Heart left ventricle (tissue), 16 donors: ENCODE data around the gene FYCO1. TPM values are rescaled to one million over a fixed set of nuclear protein-coding genes. Genes with fewer than 3 reads are reported as not detected.

Experiments used
- ATAC-seq, 4 donors: fragments of 200-7000 bp; cut with Tn5 transposase; one replicate each; pipeline ENCODE4 v1.9.1; 2020 to 2022; ENCODE audit warnings: moderate library complexity in 4 of 4, mild to moderate bottlenecking in 3 of 4, moderate number of reproducible peaks in 1 of 4
- DNase-seq, 5 donors: peaks; one replicate each; pipeline ENCODE4 v3.0.0-alpha.2; 2020
- H3K27ac ChIP-seq, 12 donors: fragments of 200-600 bp; sonication (generic) in 4 of 12; one replicate each; pipeline versions ENCODE4 v1.5.0 to v1.8.0; 2016 to 2022; ENCODE audit warnings: mild to moderate bottlenecking in 2 of 12
- H3K27me3 ChIP-seq, 9 donors: fragments of 200-600 bp; sonication (generic) in 2 of 9; one replicate each; pipeline versions ENCODE4 v1.5.1 to v1.8.0; 2016 to 2022; ENCODE audit warnings: mild to moderate bottlenecking in 3 of 9
- H3K36me3 ChIP-seq, 9 donors: fragments of 200-600 bp; sonication (generic) in 2 of 9; one replicate each; pipeline versions ENCODE4 v1.5.0 to v1.8.0; 2018 to 2022; ENCODE audit warnings: mild to moderate bottlenecking in 2 of 9
- H3K4me1 ChIP-seq, 12 donors: fragments of 200-600 bp; sonication (generic) in 4 of 12; one replicate each; pipeline versions ENCODE4 v1.5.0 to v1.8.0; 2016 to 2022; ENCODE audit warnings: mild to moderate bottlenecking in 3 of 12
- H3K4me3 ChIP-seq, 12 donors: fragments of 200-600 bp; sonication (generic) in 4 of 12; one replicate each; pipeline versions ENCODE4 v1.5.0 to v1.8.0; 2017 to 2022; ENCODE audit warnings: mild to moderate bottlenecking in 9 of 12, moderate library complexity in 4 of 12
- H3K9me3 ChIP-seq, 12 donors: fragments of 200-600 bp; sonication (generic) in 4 of 12; one replicate each; pipeline versions ENCODE4 v1.5.0 to v1.8.0; 2016 to 2022; ENCODE audit warnings: mild to moderate bottlenecking in 1 of 12
- CTCF ChIP-seq, 12 donors: fragments of 200-600 bp; sonication (generic) in 4 of 12; IDR thresholded peaks; one replicate each; pipeline versions ENCODE4 v1.5.0 to v1.8.0; 2018 to 2022; ENCODE audit warnings: antibody characterized with exemption in 12 of 12, mild to moderate bottlenecking in 5 of 12
- POLR2A ChIP-seq, 2 donors: fragments of 450-650 bp; IDR thresholded peaks; one replicate each; pipeline ENCODE4 v1.6.1; 2017; ENCODE audit warnings: antibody characterized with exemption in 2 of 2, mild to moderate bottlenecking in 2 of 2, moderate library complexity in 2 of 2
- WGBS, 4 donors: extraction: QIAGEN DNeasy Blood & Tissue Kit in 2 of 4; methylation state at CpG; one replicate each; pipeline versions ENCODE4 v1.1.5 to v1.1.7; 2013 to 2018; 5-methylcytosine and 5-hydroxymethylcytosine counted together
- intact Hi-C, 10 donors: fragments of 100-400 bp; cut with DNase I; formaldehyde crosslinking; loops; one replicate each; pipeline versions ENCODE4 v1.11.1 to v1.14.2; 2022
- polyA plus RNA-seq, 2 donors: library from polyadenylated mRNA; stranded (reverse); fragments of 200-250 nt; gene quantifications; one replicate each; pipeline ENCODE4 v1.2.3, GENCODE V29; 2013
- total RNA-seq, 9 donors: library from RNA; depleted of rRNA in 2 of 9; stranded (reverse); fragments of >200 nt in 2 of 9; fragmentation: NEBNext Ultra II Directional in 3 of 9; extraction: Animal tissue kit (Norgen Biotek cat#: 25700) in 3 of 9; gene quantifications; one replicate each; pipeline versions ENCODE4 v1.1.0 to v1.2.4, GENCODE V29; 2016 to 2023
- donor health status: ischemic (EF 13 %, LVEDD 7.1; RV severe dilation, severe dysfunction).
- donor health status: healthy with polysubstance abuse.
- donor health status: DM: no; HTN: yes; CAD: no.
- donor health status: DM: no; HTN: no; CAD: no.
- donor health status: ischemic (EF 25% LVEDD 6.9; RV normal size, moderate dysfunction).
- donor health status: ischemic (EF 25% LVEDD 5.7; RV mildly dilated, moderate dysfunction).
- donor health status: healthy.
- donor health status: DM: yes; HTN: yes; CAD: no.
- donor health status: ischemic (EF 35%, LVEDD 5.7; RV mildly dilated, moderate dysfunction).
- donor health status: nonischemic (EF 11% LVEDD 7.7; RV severe dilation, severe dysfunction).
- donor health status: DM: yes; HTN: yes; CAD: no.
- donor health status: PGD.
- donor health status: ischemic (EF 29% LVEDD 5.4; RV normal size, mild dysfunction).
- donor health status: nonischemic (EF 23%, LVEDD 6.1; RV moderate dilation, normal function).

Gene FYCO1
- total and polyA plus RNA-seq, 11 donors: 18.5 to 195 (median 139) TPM

- H3K27ac ChIP-seq: peak overlapping the region in 2 of 12 donors; percentile 17 to 47
- intact Hi-C loops: loop anchor here in 1 of 10 donors (5.0 kb wide), 1 partner anchor 112 kb away; no protein-coding TSS in a partner anchor
- no peak for ATAC-seq
- no peak overlapping the region for H3K4me3 ChIP-seq
- peaks cover 0 to 100% (median 98%) of the 10 kb centered on the region in 9 donors for H3K36me3 ChIP-seq
- H3K9me3 ChIP-seq: no peaks in the 10 kb centered on the region
- no peak for DNase-seq
- peaks cover 0 to 44% (median 28%) of the 10 kb centered on the region in 12 donors for H3K4me1 ChIP-seq
- no peak for TF ChIP-seq CTCF (IDR thresholded peaks at IDR 0.05)
- TF ChIP-seq POLR2A (IDR thresholded peaks at IDR 0.05): no peak
- WGBS, 4 donors: 57 to 85% (median 78%) methylated on average over 4 of the region's 4 CpGs
- H3K27me3 ChIP-seq: no peaks in the 10 kb centered on the region
Observed at GRCh38 chr3:45965653-45966052, 30.0 kb downstream of the FYCO1 start.

- DNase-seq: no peak
- Histone ChIP-seq H3K36me3 (peaks cover 0 to 100% (median 98%) of the 10 kb centered on the region in 9 donors), H3K27me3 (no peaks in the 10 kb centered on the region), H3K4me1 (peaks cover 0 to 44% (median 31%) of the 10 kb centered on the region in 12 donors), H3K4me3 (no peak overlapping the region), H3K27ac (peak overlapping the region in 1 of 12 donors; percentile 47), H3K9me3 (no peaks in the 10 kb centered on the region)
- no peak for ATAC-seq
- intact Hi-C loops: loop anchor here in 1 of 10 donors (5.0 kb wide), 1 partner anchor 112 kb away; no protein-coding TSS in a partner anchor
- TF ChIP-seq CTCF (IDR thresholded peaks at IDR 0.05) (no peak), POLR2A (IDR thresholded peaks at IDR 0.05) (no peak)
- WGBS, 4 donors: 78 to 86% (median 81%) methylated on average over 4 of the region's 4 CpGs
Observed at GRCh38 chr3:45965253-45965652, 30.4 kb downstream of the FYCO1 start.

- intact Hi-C loops: no loop called here
Observed at GRCh38 chr3:45964139-45964538, 31.5 kb downstream of the FYCO1 start.

GRCh38 chr3:45962033-45962432, 33.6 kb downstream of the FYCO1 start:
- DNase-seq (no peak), ATAC-seq (no peak)
- intact Hi-C loops: no loop called here
- peaks cover 0 to 45% (median 26%) of the 10 kb centered on the region in 12 donors for H3K4me1 ChIP-seq
- H3K4me3 ChIP-seq: no peak overlapping the region
- WGBS, 4 donors: 80 to 88% (median 86%) methylated on average over 5 of the region's 5 CpGs
- H3K27ac ChIP-seq: no peak overlapping the region
- TF ChIP-seq CTCF (IDR thresholded peaks at IDR 0.05) (no peak), POLR2A (IDR thresholded peaks at IDR 0.05) (no peak)
- no peaks in the 10 kb centered on the region for H3K27me3 ChIP-seq
- no peaks in the 10 kb centered on the region for H3K9me3 ChIP-seq
- H3K36me3 ChIP-seq: peaks cover 0 to 100% (median 99%) of the 10 kb centered on the region in 9 donors

More at GRCh38 chr3:45964139-45964538, 31.5 kb downstream of the FYCO1 start:
- Histone ChIP-seq H3K4me1 (peaks cover 0 to 49% (median 36%) of the 10 kb centered on the region in 12 donors), H3K27me3 (no peaks in the 10 kb centered on the region), H3K4me3 (no peak overlapping the region), H3K27ac (peak overlapping the region in 1 of 12 donors; percentile 23), H3K9me3 (no peaks in the 10 kb centered on the region), H3K36me3 (peaks cover 0 to 100% (median 98%) of the 10 kb centered on the region in 9 donors)
- TF ChIP-seq POLR2A (IDR thresholded peaks at IDR 0.05): no peak
- TF ChIP-seq CTCF (IDR thresholded peaks at IDR 0.05): no peak
- WGBS, 4 donors: 89 to 94% (median 91%) methylated on average over 8 of the region's 8 CpGs
- no peak for ATAC-seq
- no peak for DNase-seq
